ENCODE results near the gene TMEFF2.

GRCh38 chr2:192183296-192183695 lies 11.4 kb downstream of the TMEFF2 start:
- TF ChIP-seq CTCF (IDR thresholded peaks at IDR 0.05) (no peak), ZFX (IDR thresholded peaks at IDR 0.05; ENCODE audit: borderline replicate concordance) (no peak)

Measured in 22Rv1 (cell line).